Fibroblast of skin of right quadriceps (primary cell): ENCODE results near the gene LIPM.

Source experiments
- DNase-seq: peaks from one replicate; pipeline ENCODE4 v3.0.0-alpha.2; 2013

Gene LIPM, protein sequence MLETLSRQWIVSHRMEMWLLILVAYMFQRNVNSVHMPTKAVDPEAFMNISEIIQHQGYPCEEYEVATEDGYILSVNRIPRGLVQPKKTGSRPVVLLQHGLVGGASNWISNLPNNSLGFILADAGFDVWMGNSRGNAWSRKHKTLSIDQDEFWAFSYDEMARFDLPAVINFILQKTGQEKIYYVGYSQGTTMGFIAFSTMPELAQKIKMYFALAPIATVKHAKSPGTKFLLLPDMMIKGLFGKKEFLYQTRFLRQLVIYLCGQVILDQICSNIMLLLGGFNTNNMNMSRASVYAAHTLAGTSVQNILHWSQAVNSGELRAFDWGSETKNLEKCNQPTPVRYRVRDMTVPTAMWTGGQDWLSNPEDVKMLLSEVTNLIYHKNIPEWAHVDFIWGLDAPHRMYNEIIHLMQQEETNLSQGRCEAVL

DNA sequence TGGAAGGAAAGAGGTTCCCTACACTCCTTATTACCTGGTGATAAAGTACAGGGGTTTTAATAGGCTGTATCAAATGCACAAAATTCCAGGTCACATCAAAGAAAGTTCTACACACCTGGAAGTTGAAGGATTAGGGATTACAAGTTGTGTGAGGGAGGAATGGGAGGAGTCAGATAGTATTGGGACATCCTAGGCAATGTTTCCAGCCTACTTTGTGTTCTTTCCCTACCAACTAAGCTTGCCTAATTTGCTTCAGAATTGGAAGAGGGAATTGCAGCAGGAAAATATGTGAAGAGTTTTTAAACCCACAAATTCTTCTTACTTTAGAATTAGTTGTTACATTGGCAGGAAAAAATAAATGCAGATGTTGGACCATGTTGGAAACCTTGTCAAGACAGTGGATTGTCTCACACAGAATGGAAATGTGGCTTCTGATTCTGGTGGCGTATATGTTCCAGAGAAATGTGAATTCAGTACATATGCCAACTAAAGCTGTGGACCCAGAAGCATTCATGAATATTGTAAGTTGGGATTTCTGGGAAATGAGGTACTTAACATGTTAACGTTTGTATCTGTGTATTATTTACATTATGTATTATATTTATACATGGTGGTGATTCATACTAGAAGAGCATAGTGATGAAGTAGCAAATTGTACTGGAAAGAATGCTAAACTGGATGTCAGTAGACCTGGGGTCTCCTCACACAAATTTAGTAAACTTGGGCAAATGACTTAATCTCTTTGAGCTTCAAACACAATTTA is at the start of gene LIPM:
TSS of gene LIPM (plus strand) at position 208 of the 763 bp plus-strand sequence. CDS start at position 375, 167 bp downstream.
- no peak for DNase-seq

DNA sequence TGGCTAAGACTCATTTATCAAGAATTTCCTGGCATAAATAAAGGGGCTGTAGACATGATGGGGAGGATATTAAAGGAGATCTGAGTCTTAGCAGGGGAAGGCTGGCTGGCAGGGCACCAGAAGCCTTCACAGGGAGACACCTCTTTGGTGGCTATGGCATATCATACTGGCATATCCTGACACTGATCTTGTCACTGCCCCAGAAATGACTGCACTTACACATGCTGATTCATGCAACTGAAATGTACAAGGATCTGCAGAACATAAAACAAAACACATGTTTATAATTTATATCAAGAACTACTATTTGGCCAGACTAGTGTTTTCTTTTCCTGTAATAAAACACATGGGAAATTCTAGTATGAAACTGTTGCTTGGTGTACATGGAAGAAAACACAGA is 48.2 kb upstream of the LIPM start:
- DNase-seq = peak; percentile 83

DNA sequence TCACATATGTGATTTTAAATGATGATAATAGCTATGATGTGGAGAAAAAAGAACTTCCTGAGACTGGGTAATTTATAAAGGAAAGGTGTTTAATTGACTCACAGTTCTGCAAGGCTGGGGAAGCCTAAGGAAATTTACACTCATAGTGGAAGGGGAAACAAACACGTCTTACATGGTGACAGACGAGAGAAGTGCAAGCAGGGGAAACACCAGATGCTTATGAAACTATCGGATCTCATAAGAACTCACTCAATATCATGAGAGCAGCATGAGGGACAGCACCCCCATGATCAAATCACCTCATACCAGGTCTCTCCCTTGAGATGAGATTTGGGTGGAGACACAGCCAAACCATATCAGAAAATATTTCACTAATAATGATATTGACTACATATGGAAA is 46.8 kb upstream of the LIPM start:
- no peak for DNase-seq

DNA sequence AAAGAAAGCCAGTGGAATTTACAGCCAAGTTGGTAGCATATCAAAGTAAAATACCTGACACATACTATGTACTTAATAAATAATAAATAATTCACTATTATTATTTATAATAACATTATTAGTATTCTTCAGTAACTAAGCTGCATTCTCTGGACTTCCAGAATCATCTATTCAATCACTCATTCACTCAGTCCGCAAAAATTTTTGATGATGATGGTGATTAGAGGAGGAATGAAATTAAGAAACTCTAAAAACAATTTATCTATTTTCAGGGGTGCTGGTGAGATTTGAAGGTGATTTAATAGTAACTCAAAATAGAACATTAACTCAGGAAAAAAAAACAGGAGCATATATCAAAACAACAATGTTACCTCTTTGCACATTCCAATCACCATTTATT is 45.9 kb upstream of the LIPM start:
- DNase-seq = no peak

DNA sequence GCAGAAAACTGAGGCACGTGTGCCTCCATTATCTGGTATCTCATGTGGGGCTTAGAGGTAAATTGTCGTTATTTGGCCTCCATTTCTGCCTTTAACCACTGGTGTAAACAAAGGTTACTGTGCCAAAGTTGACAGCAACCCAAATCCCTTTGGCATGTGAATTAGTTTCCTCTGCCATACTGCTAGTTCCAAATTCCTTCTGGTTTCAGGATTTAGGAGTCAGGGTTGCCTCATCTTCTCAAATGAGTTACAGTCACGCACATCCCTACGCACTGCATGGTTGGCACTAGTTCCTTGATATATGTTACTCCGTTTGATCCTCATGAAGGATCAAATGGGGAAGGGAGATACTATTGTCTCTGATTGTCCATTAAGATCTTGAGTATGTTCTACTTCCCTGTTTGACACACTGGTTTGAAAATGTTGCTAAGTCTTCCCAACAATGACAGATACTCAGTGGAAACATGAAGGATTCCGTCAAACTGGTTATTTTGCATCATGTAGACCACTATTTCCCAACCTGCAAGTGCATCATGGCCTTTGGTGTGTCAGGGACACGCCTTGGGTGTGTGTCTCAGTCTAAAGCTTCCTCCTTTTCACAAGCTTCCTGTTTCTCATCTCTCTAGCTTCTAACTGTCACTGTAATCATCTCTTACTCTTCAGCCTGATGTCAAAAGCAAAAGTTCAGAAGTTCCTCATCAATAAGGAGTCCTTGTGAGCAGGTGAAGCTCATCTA is 43.0 kb upstream of the LIPM start, which contains the start of gene LIPN:
TSS of gene LIPN (plus strand) at position 655 of the 736 bp plus-strand sequence. CDS start 1,386 bp downstream, outside the sequence.
- no peak for DNase-seq

DNA sequence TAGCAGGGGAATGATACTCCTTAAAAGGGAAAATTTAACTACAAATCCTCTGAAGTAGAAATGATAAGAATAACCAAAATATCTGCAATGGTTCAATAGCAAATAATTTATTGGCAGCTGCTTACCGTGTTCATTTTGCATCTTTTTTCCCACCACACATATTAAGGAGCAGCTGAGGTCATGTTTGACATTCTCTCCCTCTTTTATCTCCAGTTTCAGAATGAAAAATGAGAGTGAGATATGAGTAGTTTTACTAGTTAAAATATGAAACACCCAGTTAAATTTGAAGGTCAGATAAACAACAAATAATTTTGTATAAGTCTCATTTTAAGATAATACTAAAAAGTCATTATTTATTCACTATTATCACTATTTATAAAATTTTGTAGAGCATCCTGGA is 39.6 kb upstream of the LIPM start:
- DNase-seq = no peak

DNA sequence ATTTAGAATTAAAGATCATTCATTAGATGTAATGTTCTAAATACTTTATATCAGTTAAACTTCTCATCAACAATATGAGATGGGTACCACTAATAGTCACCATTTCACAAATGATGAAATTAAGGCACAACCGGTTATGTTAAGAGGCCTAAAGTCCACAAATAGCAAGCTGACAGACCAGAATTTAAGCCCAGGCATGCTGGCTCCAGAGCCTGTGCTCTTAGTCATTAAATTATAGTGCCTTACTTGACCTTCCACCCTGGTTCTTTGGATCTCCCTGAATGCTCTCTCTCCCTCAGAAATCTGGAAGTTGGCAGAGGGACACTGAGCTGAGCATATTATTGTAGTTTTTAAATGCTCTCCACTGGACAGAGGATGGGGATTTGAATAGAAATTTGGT is 39.1 kb upstream of the LIPM start:
- DNase-seq = no peak

DNA sequence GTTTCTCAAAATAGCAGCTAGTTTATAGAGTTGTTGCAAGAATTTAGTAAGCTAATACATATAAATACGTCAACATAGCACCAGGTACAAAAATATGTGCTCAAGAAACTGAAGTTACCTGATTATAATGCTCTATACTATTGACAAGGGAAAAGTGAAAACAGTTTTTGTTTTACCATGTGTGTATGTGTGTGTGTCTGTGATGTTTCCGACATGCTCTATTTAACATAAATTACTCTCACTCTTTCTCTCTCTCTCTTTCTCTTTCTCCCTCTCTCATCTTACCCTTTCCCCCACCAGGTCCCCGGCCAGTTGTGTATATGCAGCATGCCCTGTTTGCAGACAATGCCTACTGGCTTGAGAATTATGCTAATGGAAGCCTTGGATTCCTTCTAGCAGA is 38.4 kb upstream of the LIPM start:
- DNase-seq = no peak

DNA sequence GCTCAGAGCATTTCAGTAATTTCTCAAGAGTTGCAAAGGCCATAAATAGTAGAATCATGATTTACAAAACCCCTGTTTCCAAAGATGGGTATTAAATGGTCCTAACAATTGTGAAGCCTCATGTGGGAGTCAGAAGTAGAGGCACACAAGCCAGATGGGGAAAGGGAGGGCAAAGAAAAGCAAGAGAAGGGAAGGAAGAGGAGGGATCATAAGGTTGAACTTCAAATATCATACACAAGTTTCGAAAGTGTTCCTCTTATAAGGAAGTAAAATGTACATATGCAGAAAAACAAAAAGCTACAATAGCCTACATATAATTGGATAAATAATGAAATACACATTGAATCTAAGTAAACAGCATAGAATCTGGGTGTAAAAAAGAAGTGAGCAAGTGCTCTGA is 36.7 kb upstream of the LIPM start:
- DNase-seq = no peak

DNA sequence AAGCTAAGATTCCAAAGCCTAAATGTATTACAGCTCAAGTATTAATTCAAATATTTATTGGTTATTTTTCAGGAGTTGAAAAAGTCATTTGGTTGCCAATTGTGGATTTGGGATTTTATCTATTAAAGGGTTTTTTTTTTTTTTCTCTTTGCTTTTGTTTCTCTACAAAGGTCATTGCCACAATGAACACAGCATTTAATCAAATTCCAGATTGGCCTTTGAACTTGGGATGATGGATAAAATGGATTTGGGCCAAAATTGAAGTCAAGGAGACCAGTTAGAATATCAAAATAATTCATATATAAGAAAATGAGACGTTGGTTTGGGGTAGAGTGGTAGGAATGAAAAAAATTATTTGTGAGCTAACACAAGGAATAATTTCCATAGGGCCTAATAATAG is 33.1 kb upstream of the LIPM start:
- DNase-seq = no peak

DNA sequence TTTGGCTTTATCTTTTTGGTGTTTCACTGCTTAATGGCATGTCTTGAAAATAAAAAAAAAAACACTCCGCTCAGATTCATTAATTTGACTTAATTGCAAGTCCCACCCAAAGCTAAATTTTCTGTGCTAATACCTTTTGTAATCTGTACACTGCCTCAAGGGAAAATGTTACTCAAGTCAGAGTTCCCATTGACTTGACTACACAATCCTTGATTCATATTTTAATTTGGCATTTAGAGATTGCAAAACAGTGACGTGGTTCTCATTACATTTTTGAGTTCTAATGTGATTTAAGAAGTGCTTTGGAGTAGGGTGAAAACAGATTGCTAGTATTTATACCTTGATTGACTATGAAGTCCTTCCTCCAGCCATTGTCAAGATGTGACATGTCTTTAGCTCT is 21.3 kb upstream of the LIPM start:
- DNase-seq = no peak

DNA sequence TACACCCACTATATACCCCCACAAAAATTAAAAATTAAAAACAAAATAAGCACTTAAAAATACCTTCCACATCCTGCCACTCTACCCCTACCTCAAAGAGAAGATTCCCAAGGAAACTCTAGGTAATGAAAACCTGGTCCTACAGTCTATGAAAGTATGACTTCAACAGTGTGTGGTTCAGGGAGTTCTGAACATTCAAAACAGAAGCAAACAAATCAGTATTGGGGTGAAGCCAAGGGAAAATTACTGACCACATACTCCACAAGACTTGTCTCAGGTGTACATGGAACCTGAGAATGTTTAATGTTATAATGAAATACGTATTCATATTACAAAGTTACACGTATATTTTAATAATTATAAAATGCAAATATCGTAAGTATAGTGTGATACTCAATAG is 20.3 kb upstream of the LIPM start:
- no peak for DNase-seq

DNA sequence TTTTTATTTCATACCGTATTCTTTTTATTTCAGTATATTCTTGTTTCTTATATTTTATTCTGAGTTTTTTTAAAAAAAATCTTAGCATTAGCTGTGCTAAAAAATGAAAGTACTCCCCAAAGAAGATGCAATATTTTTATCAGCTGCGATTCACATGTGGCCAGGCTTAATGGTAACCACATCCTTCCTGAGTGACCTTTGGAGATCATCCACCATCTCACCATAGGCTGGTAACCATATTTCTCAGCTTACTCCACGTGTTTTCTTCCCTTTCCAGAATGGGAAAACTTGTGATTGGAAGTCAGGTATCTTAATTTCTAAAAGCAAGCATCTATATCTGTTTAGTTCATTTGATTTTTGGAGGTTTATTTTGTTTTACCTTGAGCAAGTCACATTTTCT is 18.8 kb upstream of the LIPM start:
- peak; percentile 7 for DNase-seq

DNA sequence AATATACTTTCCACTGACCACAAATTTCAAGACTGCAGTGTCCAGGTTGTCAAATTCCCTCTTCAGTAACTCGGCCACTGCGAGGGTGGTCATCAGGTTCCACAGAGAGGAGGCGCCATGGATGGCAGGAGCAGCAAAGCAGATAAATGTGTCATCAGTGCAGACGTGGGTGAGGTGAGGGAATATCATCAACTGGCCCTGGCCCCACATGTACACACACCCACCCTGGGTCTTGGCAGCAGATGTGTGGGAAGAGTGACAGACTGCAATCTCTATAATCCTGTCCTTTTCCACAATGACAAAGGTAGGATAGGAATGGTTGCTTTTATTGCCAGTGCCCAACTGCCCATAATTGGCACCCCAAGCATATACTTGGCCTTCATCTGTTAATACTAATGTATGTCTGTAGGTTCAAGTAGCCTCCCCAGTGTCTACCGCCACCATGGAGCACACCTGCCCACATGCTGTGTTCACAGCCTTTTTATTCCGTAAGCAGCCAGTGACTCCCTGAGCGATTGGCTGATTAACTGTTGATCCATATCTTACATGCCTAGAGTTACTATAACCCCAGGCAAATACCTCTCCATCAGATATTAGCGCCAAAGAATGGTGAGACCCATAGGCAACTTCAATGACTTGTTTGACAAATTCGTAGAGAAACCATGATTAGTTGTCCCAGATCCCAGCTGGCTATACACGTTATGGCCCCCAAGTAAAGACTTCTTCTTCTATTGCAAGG is 16.3 kb upstream of the LIPM start:
- DNase-seq = no peak

DNA sequence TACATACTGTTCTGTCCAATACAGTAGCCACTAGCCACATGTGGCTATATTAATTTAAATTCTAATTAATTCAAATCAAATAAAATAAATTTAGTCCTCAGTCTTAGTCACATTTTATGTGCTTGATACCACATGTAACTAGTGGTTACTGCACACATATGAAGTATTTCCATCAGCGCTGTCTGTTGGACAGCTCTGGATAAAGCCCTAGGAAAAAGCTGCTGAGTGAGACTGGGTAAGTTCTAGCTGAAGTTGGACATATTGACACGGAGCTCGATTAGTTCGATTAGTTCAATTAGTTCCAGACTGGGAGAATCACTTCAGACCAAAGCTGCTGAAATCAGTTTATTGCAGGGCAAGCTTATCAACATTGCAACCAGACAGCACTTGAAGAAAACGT is 15.1 kb upstream of the LIPM start:
- DNase-seq = no peak

DNA sequence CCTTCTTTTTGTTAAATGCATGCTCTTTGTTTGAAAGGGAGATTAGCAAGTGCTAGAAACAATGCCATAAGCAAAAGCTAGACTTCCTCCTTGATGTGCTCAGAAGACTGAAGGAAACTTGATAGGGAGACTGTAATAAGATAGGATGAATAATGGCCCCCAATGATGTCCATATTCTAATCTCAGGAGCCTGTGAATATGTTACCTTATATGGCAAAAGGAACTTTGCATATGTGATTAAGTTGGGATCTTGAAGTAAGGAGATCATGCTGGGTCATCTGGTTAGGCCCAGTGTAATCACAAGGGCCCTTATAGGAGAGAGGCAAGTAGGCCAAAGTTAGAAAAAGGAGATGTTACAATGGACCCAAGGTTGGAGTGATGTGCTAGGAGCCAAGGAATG is 13.6 kb upstream of the LIPM start:
- no peak for DNase-seq

DNA sequence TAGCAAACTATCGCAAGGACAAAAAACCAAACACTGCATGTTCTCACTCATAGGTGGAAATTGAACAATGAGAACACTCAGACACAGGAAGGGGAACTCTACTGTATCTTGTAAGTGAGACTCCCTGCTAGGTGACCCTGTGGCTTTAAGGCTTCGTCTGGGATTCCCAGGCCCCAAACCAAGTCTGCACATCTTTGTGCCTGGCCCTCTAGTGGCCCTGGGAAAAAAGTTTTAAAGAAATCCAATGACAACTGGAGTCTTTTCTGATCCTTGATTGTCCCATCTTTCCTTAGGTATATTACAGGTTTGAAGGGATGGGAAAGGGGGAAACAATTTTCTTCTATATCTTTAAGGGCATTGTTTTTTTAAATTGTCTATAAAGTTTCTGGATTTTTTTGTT is 10.6 kb upstream of the LIPM start:
- DNase-seq = peak; percentile 27

DNA sequence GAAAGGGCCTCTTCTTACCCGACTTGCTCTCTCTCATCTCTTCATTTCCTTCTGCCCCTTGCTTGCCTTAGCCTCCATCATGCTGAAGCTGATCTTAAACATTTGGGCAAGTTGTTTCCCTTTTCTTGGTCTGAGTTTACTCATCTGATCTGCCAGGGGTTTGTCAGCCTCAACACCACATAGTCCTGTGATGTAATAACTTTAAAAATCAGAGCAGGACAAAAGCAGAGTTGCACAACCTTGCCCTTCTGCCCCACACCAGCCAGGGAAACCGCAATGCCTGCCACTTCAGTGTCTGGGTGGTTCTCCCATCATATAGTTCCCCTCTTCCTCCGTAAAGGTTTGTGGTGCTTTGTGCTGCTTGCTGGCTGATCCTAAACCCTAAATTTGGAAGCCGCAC is 9.9 kb upstream of the LIPM start:
- no peak for DNase-seq

DNA sequence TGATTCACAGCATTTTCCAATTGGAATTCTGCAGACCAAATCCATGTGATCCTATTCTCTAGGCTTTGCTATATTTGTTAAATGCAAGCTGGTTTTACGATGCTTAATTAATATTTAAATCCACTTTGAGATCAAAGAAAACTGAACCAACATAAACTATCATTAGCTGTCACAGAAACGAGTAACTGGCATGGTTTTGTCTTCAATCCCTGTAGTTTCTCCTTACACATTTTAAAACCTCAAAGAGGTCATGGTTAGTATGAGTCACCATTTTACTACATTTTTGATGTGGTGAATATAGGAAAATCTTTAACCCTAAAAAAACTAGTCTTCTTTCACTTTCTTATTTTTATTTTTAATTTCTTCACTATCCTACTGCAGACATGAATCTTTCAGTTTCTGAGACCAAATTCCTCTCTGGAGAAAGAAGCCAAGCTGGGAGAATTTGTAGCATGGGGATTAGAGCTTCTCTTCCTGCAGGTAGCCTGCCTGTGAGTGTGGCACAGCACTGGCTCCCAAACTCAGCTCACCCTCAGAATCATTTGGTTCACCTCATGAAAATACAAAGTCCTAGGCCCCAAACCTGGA is 8.7 kb upstream of the LIPM start:
- peak; percentile 64 for DNase-seq

DNA sequence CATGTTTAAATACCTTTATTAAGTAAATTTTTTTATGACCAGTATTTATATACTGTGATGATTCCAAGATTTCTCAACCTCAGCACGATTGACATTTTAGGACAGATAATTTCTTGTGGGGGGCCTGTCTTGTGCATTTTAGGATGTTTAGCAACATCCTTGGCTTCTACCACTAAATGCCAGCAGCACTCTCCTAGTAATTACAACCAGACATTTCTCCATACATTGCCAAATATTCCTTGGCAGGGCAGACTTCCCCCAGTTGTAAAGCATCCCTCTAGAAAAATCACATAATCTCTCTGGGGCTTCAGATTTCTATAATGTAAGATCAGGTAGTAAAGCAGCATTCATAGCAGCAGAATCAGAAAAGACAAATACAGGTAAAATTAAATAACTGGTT is 7.8 kb upstream of the LIPM start:
- DNase-seq = peak; percentile 58

DNA sequence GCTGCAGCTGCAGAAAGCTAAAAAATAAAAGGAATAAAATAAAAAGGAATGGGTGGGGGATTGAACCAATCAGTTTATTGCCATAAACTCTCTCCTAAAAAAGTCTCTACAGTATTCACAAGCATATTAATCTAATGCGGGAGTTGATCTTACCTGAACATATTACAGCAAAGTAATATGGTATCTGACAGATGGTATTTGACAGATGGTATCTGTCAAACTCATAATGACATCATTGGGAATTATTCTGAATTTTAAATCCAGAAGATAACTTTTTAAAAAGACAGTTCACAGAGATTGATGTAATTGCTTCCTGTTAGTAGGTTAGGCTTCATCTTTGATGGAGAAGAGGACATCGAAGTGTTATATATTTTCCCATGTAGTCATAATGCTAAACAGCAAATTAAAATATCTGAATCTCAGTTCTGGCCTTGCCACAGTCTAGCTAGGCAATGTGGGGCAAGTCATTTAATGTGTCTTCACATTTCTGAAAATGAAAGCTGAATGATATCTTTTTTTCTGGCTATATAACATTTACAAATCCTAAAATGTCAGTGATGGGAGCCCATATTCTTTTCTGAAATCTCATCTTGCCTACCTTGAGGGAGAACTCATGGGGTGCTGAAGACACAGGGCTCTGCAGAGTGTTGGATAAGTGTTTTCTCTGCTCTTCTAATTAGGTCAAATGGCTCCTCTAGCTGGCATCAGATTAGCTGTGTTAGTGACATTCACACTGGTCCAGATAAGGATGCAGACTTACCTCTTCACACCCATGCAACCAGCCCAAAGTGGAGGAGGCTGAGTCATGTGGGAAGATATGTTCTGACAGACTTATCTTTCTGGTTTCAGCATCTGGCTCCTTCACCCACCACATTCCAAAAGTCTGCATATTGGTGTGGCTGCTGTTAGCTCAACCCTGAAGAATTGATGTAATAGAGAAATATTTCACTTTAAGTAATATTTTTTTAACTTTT is 2.1 kb upstream of the LIPM start:
- DNase-seq = peak; percentile 63
